Mesendoderm (in vitro differentiated cells): ENCODE measurements around the gene PRDM12.

ENCODE experiments used
- DNase-seq: peaks from one replicate; pipeline ENCODE4 v3.0.0; 2013
- H2AK5ac ChIP-seq: 2 replicates; pipeline ENCODE4 v1.6.1; 2013; ENCODE audit warnings: low read length, inconsistent platforms
- H2BK120ac ChIP-seq: 2 replicates; pipeline ENCODE4 v1.6.1; 2013; ENCODE audit warnings: low read depth, mild to moderate bottlenecking, low read length, moderate library complexity, mixed read lengths
- H2BK15ac ChIP-seq: replicated peaks from 2 replicates; pipeline ENCODE4 v1.6.1; 2013; ENCODE audit warnings: low read depth, mild to moderate bottlenecking, moderate library complexity
- H2BK5ac ChIP-seq: 2 replicates; pipeline ENCODE4 v1.6.1; 2013; ENCODE audit warnings: low read length, inconsistent platforms
- H3K18ac ChIP-seq: 2 replicates; pipeline ENCODE4 v1.6.1; 2013; ENCODE audit warnings: mild to moderate bottlenecking, low read length, mixed read lengths
- H3K23ac ChIP-seq: one replicate; pipeline ENCODE4 v1.6.1; 2013; ENCODE audit warnings: low read length
- H3K27ac ChIP-seq: 2 replicates; pipeline ENCODE4 v1.5.1; 2013; ENCODE audit warnings: low read depth, mild to moderate bottlenecking, inconsistent platforms, low read length, moderate library complexity
- H3K27me3 ChIP-seq: 2 replicates; pipeline ENCODE4 v1.6.1; 2013; ENCODE audit warnings: low read length, control low read depth, mild to moderate bottlenecking, inconsistent platforms; ENCODE audit not compliant: insufficient read depth, poor library complexity
- H3K36me3 ChIP-seq: 2 replicates; pipeline ENCODE4 v1.6.1; 2013; ENCODE audit warnings: low read length, inconsistent platforms; ENCODE audit not compliant: control insufficient read depth, insufficient read depth
- H3K4ac ChIP-seq: one replicate; pipeline ENCODE4 v1.6.1; 2013; ENCODE audit warnings: low read depth, mild to moderate bottlenecking, low read length, moderate library complexity
- H3K4me1 ChIP-seq: 2 replicates; pipeline ENCODE4 v1.6.1; 2013; ENCODE audit warnings: low read depth, low read length, inconsistent platforms; ENCODE audit not compliant: control insufficient read depth
- H3K4me2 ChIP-seq: 2 replicates; pipeline ENCODE4 v1.6.1; 2013; ENCODE audit warnings: low read length
- H3K4me3 ChIP-seq: 2 replicates; pipeline ENCODE4 v1.5.1; 2013; ENCODE audit warnings: mild to moderate bottlenecking, low read length
- H3K56ac ChIP-seq: one replicate; pipeline ENCODE4 v1.6.1; 2013; ENCODE audit warnings: low read length
- H3K79me1 ChIP-seq: 2 replicates; pipeline ENCODE4 v1.6.1; 2013; ENCODE audit warnings: low read length, inconsistent platforms
- H3K79me2 ChIP-seq: 2 replicates; pipeline ENCODE4 v1.6.1; 2013; ENCODE audit warnings: mild to moderate bottlenecking, low read length; ENCODE audit not compliant: control insufficient read depth, insufficient read depth
- H3K9ac ChIP-seq: 2 replicates; pipeline ENCODE4 v1.6.1; 2013; ENCODE audit warnings: low read length, inconsistent platforms
- H4K5ac ChIP-seq: one replicate; pipeline ENCODE4 v1.6.1; 2013; ENCODE audit warnings: low read length
- H4K8ac ChIP-seq: one replicate; pipeline ENCODE4 v1.6.1; 2013; ENCODE audit warnings: low read depth, mild to moderate bottlenecking, control low read depth, low read length, moderate library complexity
- WGBS: extraction: QIAGEN DNeasy Blood & Tissue Kit; methylation state at CpG from one replicate; pipeline ENCODE4 v1.1.7; 2013; ENCODE audit warnings: low lambda C conversion rate, missing lambda C conversion rate; ENCODE audit not compliant: insufficient coverage; ENCODE audit errors: extremely low coverage; 5-methylcytosine and 5-hydroxymethylcytosine counted together

Gene PRDM12

DNA sequence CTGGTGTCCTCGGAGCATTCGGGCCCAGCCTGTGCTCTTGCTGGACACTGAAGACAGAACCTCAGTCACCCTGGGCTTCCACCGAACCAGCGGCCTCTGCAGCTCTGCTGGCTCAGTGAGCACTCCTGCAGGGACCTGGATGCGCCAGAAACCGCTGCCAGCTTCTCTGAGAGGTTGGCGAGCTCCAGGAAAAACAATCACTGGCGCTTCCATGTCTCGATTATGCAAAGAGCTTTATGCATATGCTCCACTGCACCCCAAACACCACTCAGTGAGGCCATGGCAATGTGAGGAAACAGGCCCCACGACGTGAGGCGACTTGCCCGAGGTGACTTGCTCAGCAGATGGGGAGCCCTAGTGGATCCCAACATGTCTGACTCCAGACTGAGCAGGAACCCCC is 11.0 kb downstream of the PRDM12 start:
- Histone ChIP-seq H2BK15ac (no peak overlapping the region), H2BK5ac (no peak overlapping the region), H3K36me3 (no peaks in the 10 kb centered on the region), H3K27ac (no peak overlapping the region), H3K4me1 (no peaks in the 10 kb centered on the region), H3K18ac (no peak overlapping the region), H3K79me2 (no peaks in the 10 kb centered on the region), H3K79me1 (no peaks in the 10 kb centered on the region), H3K4me3 (no peak overlapping the region), H3K27me3 (peaks cover 4% of the 10 kb centered on the region), H3K23ac (no peak overlapping the region), H2BK120ac (no peak overlapping the region), H3K56ac (no peak overlapping the region), H3K4ac (no peak overlapping the region), H3K9ac (no peak overlapping the region), H3K4me2 (no peak overlapping the region), H2AK5ac (no peak overlapping the region), H4K5ac (no peak overlapping the region), H4K8ac (no peak overlapping the region)
- WGBS: no CpG with 5 or more reads among the region's 13 CpGs
- DNase-seq: no peak

DNA sequence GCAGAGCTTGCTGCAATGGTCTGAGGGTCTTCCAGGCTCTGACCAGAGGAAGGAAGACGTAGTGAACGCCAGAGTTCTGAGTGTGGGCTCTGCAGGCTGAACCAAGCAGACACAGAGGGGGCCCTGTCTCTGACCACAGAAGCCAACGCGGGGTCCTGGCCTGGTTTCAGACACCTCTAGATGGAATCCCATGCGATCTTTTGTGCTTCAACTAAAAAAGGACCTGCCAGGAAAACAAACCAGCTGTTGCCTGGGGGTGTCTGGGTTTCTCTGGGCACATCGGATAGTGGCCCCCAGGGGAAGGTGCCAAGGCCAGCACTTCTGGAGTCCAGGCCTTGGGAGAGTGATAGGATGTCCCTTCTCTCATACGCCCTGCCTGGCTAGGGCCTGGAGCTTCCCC is 12.9 kb downstream of the PRDM12 start:
- peaks cover 10% of the 10 kb centered on the region for H3K27me3 ChIP-seq
- H3K4ac ChIP-seq: no peak overlapping the region
- no peak overlapping the region for H2BK120ac ChIP-seq
- WGBS: no CpG with 5 or more reads among the region's 7 CpGs
- no peak overlapping the region for H3K4me2 ChIP-seq
- no peaks in the 10 kb centered on the region for H3K79me2 ChIP-seq
- H4K5ac ChIP-seq: no peak overlapping the region
- H3K4me3 ChIP-seq: no peak overlapping the region
- no peak overlapping the region for H3K27ac ChIP-seq
- no peak overlapping the region for H3K9ac ChIP-seq
- no peak overlapping the region for H2BK15ac ChIP-seq
- no peaks in the 10 kb centered on the region for H3K79me1 ChIP-seq
- H3K36me3 ChIP-seq: no peaks in the 10 kb centered on the region
- H4K8ac ChIP-seq: no peak overlapping the region
- no peak overlapping the region for H3K23ac ChIP-seq
- DNase-seq: no peak
- H3K4me1 ChIP-seq: no peaks in the 10 kb centered on the region
- no peak overlapping the region for H3K18ac ChIP-seq
- H2BK5ac ChIP-seq: no peak overlapping the region
- no peak overlapping the region for H3K56ac ChIP-seq
- H2AK5ac ChIP-seq: no peak overlapping the region

DNA sequence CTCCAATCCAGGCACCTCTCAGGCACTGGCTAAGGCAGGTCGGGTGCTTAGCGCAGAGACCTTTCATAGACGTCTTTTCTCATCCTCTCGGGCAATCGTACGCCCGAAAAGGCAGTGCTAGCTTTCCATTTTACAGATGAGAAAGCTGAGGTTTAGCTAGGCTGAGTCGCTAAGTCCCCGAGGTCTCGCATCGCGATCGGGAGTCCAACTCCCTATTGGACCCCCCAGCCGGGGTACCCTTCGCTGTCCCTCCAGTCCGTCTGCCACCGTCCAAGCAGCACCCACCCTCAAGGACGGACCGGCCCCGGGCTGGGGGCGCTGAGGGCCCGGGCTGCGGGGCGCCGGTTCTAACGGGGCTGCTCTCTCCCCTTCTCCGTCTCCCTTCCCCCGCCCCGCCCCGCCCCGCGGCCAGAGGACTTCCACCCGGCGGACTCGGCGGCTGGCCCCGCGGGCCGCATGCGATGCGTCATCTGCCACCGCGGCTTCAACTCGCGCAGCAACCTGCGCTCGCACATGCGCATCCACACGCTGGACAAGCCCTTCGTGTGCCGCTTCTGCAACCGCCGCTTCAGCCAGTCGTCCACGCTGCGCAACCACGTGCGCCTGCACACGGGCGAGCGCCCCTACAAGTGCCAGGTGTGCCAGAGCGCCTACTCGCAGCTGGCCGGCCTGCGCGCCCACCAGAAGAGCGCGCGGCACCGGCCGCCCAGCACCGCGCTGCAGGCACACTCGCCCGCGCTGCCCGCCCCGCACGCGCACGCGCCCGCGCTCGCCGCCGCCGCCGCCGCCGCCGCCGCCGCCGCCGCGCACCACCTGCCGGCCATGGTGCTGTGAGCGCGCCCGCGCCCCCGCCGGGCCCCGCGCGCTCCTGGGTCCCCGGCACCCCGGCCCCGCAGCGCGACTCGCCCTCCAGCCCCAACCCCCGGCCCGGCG is 16.7 kb downstream of the PRDM12 start:
- no peak overlapping the region for H2BK15ac ChIP-seq
- H3K4ac ChIP-seq: no peak overlapping the region
- H4K5ac ChIP-seq: no peak overlapping the region
- peaks cover 10% of the 10 kb centered on the region for H3K27me3 ChIP-seq
- no peak overlapping the region for H3K23ac ChIP-seq
- H3K56ac ChIP-seq: peak overlapping the region; percentile 82
- DNase-seq: peak; percentile 83
- no peak overlapping the region for H2BK5ac ChIP-seq
- H3K4me2 ChIP-seq: peak overlapping the region; percentile 97
- H3K27ac ChIP-seq: no peak overlapping the region
- H3K79me2 ChIP-seq: no peaks in the 10 kb centered on the region
- H3K4me1 ChIP-seq: no peaks in the 10 kb centered on the region
- peak overlapping the region; percentile 33 for H3K4me3 ChIP-seq
- H3K9ac ChIP-seq: peak overlapping the region; percentile 40
- H2BK120ac ChIP-seq: no peak overlapping the region
- H4K8ac ChIP-seq: no peak overlapping the region
- WGBS: no CpG with 5 or more reads among the region's 116 CpGs
- no peaks in the 10 kb centered on the region for H3K36me3 ChIP-seq
- H3K18ac ChIP-seq: no peak overlapping the region
- no peaks in the 10 kb centered on the region for H3K79me1 ChIP-seq
- no peak overlapping the region for H2AK5ac ChIP-seq

DNA sequence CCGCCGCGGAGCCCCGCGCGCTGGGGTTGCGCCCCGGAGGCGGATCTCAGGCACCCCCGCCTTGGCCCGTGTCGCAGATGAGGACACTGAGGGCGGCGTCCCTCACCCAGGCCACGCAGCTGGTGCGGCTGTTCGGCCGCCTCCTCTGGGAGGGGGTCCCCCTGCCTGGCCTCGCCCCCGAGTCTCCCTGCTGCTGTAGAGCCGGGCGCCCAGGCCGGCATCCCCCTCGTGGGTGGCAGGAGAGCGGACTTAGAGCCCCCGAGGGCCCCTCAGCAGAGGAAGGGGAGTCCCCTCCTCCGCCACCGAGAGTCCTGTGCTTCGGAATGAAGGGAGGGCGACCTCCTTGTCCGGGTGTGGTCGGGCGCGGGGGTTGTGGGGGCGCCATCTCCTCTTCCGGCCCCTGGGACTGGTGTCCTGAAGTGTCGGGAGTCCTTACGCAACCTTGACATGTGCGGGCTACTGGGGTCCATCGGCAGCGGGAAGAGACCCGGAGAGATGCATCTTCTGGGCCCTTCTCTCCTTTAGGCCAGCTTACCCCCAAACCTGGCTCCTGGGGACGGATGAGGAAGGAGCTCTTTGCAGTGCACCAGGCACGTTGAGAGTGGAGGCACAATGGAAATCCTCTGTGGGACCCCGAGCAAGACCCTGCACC is 17.5 kb downstream of the PRDM12 start:
- H3K36me3 ChIP-seq: no peaks in the 10 kb centered on the region
- H3K27ac ChIP-seq: no peak overlapping the region
- whole genome bisulfite sequencing: no CpG with 5 or more reads among the region's 45 CpGs
- no peak overlapping the region for H2AK5ac ChIP-seq
- no peaks in the 10 kb centered on the region for H3K79me2 ChIP-seq
- H2BK5ac ChIP-seq: no peak overlapping the region
- no peak overlapping the region for H3K4me3 ChIP-seq
- no peak overlapping the region for H3K23ac ChIP-seq
- H3K9ac ChIP-seq: no peak overlapping the region
- no peak overlapping the region for H3K56ac ChIP-seq
- H4K5ac ChIP-seq: no peak overlapping the region
- DNase-seq: no peak
- H3K18ac ChIP-seq: no peak overlapping the region
- no peaks in the 10 kb centered on the region for H3K4me1 ChIP-seq
- H3K79me1 ChIP-seq: no peaks in the 10 kb centered on the region
- H4K8ac ChIP-seq: no peak overlapping the region
- no peak overlapping the region for H2BK120ac ChIP-seq
- peak overlapping the region; percentile 59 for H3K4me2 ChIP-seq
- no peak overlapping the region for H2BK15ac ChIP-seq
- H3K27me3 ChIP-seq: peaks cover 10% of the 10 kb centered on the region
- no peak overlapping the region for H3K4ac ChIP-seq

DNA sequence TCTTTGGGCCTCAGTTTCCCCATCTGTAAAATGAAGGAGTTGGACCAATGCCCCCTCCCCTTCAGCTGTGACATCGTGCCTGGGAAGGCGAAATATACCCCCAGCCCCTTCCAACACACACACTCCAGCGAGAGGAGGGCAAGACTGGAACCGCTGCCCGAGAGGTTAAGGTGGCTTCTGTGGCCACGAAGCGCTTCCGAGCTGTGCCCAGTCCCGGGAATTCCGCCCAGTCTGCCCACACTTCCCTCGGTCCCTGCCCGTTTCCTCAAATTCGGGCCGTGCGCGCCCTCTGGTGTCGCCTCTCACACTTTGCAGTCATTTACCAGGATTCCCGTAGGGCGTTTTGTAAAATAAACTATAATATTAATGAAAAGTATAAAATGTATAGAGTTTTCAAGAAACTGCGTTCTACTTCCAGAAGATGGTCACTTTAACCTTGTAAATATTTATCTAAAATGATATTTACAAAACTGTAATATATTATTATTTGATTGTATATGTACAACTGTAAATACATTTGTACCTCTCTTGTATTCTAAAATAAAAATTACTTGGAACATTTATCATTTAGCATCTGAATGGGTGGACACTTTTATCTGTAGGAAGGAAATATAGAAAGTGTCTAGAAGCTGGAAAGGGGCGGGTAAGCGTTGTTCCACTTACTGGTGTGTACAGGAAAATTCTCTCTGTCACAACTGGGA is 18.2 kb downstream of the PRDM12 start:
- Histone ChIP-seq H3K18ac (no peak overlapping the region), H3K56ac (no peak overlapping the region), H3K4me1 (no peaks in the 10 kb centered on the region), H2AK5ac (no peak overlapping the region), H3K36me3 (no peaks in the 10 kb centered on the region), H2BK15ac (no peak overlapping the region), H3K9ac (no peak overlapping the region), H3K23ac (no peak overlapping the region), H3K79me1 (no peaks in the 10 kb centered on the region), H2BK120ac (no peak overlapping the region), H2BK5ac (no peak overlapping the region), H3K4me3 (no peak overlapping the region), H3K79me2 (no peaks in the 10 kb centered on the region), H3K27me3 (peaks cover 10% of the 10 kb centered on the region), H3K4me2 (no peak overlapping the region), H4K8ac (no peak overlapping the region), H3K4ac (no peak overlapping the region), H3K27ac (no peak overlapping the region), H4K5ac (no peak overlapping the region)
- no CpG with 5 or more reads among the region's 22 CpGs for WGBS
- DNase-seq: peak; percentile 67
